Hepatocyte (in vitro differentiated cells): ENCODE data around the gene BMAL1. TPM values are rescaled to one million over a fixed set of nuclear protein-coding genes. Genes with fewer than 3 reads are reported as not detected.

Source experiments
- DNase-seq: peaks from one replicate; pipeline ENCODE4 v3.0.0-alpha.2; 2016; ENCODE audit warnings: low spot score
- H2AFZ ChIP-seq: fragments of 200-600 bp; sonication (generic); 2 replicates; pipeline ENCODE4 v1.6.0; 2016; ENCODE audit warnings: antibody characterized with exemption, mild to moderate bottlenecking
- H3K27ac ChIP-seq: fragments of 200-600 bp; sonication (generic); 2 replicates; pipeline ENCODE4 v1.5.1; 2016; ENCODE audit warnings: mild to moderate bottlenecking
- H3K27me3 ChIP-seq: fragments of 200-600 bp; sonication (generic); 2 replicates; pipeline ENCODE4 v1.6.1; 2016
- H3K36me3 ChIP-seq: fragments of 200-600 bp; sonication (generic); replicated peaks from 2 replicates; pipeline ENCODE4 v1.5.1; 2016; ENCODE audit warnings: low read depth; ENCODE audit not compliant: insufficient read depth
- H3K4me1 ChIP-seq: fragments of 200-600 bp; sonication (generic); 2 replicates; pipeline ENCODE4 v1.5.1; 2016; ENCODE audit warnings: mild to moderate bottlenecking, moderate library complexity; ENCODE audit not compliant: insufficient read depth
- H3K4me2 ChIP-seq: fragments of 200-600 bp; sonication (generic); 2 replicates; pipeline ENCODE4 v1.6.0; 2016
- H3K4me3 ChIP-seq: fragments of 200-600 bp; sonication (generic); 2 replicates; pipeline ENCODE4 v1.5.1; 2016; ENCODE audit warnings: mild to moderate bottlenecking
- H3K79me2 ChIP-seq: fragments of 200-600 bp; sonication (generic); 2 replicates; pipeline ENCODE4 v1.6.0; 2017; ENCODE audit warnings: mild to moderate bottlenecking
- H3K9me2 ChIP-seq: fragments of 200-600 bp; sonication (generic); replicated peaks from 2 replicates; pipeline ENCODE4 v1.6.0; 2017; ENCODE audit warnings: mild to moderate bottlenecking; ENCODE audit not compliant: insufficient read depth
- H3K9me3 ChIP-seq: fragments of 200-600 bp; sonication (generic); 2 replicates; pipeline ENCODE4 v1.5.1; 2016; ENCODE audit warnings: low read depth, mild to moderate bottlenecking
- H4K20me1 ChIP-seq: fragments of 200-600 bp; sonication (generic); 2 replicates; pipeline ENCODE4 v1.6.0; 2016; ENCODE audit warnings: mild to moderate bottlenecking; ENCODE audit not compliant: insufficient read depth, poor library complexity, severe bottlenecking
- CTCF ChIP-seq: fragments of 200-600 bp; sonication (generic); IDR thresholded peaks from 2 replicates; pipeline ENCODE4 v1.5.1; 2016; ENCODE audit warnings: antibody characterized with exemption, mild to moderate bottlenecking; ENCODE audit not compliant: poor library complexity
- EZH2 ChIP-seq: fragments of 200-600 bp; sonication (generic); IDR thresholded peaks from 2 replicates; pipeline ENCODE4 v1.6.1; 2016; ENCODE audit warnings: antibody characterized with exemption, mild to moderate bottlenecking, borderline replicate concordance
- EZH2phosphoT487 ChIP-seq: fragments of 200-600 bp; sonication (generic); IDR thresholded peaks from one replicate; pipeline ENCODE4 v1.6.1; 2018; ENCODE audit warnings: antibody characterized with exemption, mild to moderate bottlenecking, low read depth, moderate library complexity; ENCODE audit not compliant: unreplicated experiment, severe bottlenecking
- WGBS: methylation state at CpG from one replicate; pipeline ENCODE4 v1.1.6; 2016; ENCODE audit warnings: low lambda C conversion rate; ENCODE audit errors: missing lambda C conversion rate; 5-methylcytosine and 5-hydroxymethylcytosine counted together
- polyA plus RNA-seq: library from polyadenylated mRNA; unstranded; fragments of >200 nt; fragmentation: Nextera tagmentation; extraction: Ambion mirVana; gene quantifications from 2 replicates; pipeline ENCODE4 v1.2.1, GENCODE V29; 2016
- total RNA-seq: library from RNA; depleted of rRNA; stranded (reverse); fragments of >200 nt; gene quantifications from 2 replicates; pipeline ENCODE4 v1.2.3, GENCODE V29; 2014

Gene BMAL1
- total and polyA plus RNA-seq, 2 experiments from 2014 or later, result 8.7 to 12.7 TPM

GRCh38 chr11:13332124-13332523 lies 54.5 kb downstream of the BMAL1 start:
- H3K4me1 ChIP-seq, result peaks cover 9% of the 10 kb centered on the region
- no peak overlapping the region for H3K4me3 ChIP-seq
- H2AFZ ChIP-seq, result no peak overlapping the region
- 81% methylated on average over 1 of the region's 1 CpG for WGBS
- H3K36me3 ChIP-seq, result no peaks in the 10 kb centered on the region
- TF ChIP-seq EZH2 (no peak), CTCF (no peak), EZH2phosphoT487 (no peak)
- H3K9me3 ChIP-seq, result no peaks in the 10 kb centered on the region
- no peaks in the 10 kb centered on the region for H3K9me2 ChIP-seq
- H3K27me3 ChIP-seq, result no peaks in the 10 kb centered on the region
- no peaks in the 10 kb centered on the region for H4K20me1 ChIP-seq
- H3K4me2 ChIP-seq, result no peak overlapping the region
- no peaks in the 10 kb centered on the region for H3K79me2 ChIP-seq
- no peak overlapping the region for H3K27ac ChIP-seq
- no peak for DNase-seq

GRCh38 chr11:13333456-13333957 lies 55.9 kb downstream of the BMAL1 start:
- Histone ChIP-seq H3K9me2 (no peaks in the 10 kb centered on the region), H3K27ac (no peak overlapping the region), H3K4me3 (no peak overlapping the region), H3K27me3 (no peaks in the 10 kb centered on the region), H3K9me3 (no peaks in the 10 kb centered on the region), H3K4me2 (peak overlapping the region; percentile 37), H3K4me1 (peaks cover 9% of the 10 kb centered on the region), H2AFZ (no peak overlapping the region), H3K79me2 (no peaks in the 10 kb centered on the region), H3K36me3 (no peaks in the 10 kb centered on the region), H4K20me1 (no peaks in the 10 kb centered on the region)
- TF ChIP-seq EZH2phosphoT487 (no peak), CTCF (no peak), EZH2 (no peak)
- DNase-seq, result peak; percentile 28
- 77% methylated on average over 7 of the region's 7 CpGs for WGBS

DNA sequence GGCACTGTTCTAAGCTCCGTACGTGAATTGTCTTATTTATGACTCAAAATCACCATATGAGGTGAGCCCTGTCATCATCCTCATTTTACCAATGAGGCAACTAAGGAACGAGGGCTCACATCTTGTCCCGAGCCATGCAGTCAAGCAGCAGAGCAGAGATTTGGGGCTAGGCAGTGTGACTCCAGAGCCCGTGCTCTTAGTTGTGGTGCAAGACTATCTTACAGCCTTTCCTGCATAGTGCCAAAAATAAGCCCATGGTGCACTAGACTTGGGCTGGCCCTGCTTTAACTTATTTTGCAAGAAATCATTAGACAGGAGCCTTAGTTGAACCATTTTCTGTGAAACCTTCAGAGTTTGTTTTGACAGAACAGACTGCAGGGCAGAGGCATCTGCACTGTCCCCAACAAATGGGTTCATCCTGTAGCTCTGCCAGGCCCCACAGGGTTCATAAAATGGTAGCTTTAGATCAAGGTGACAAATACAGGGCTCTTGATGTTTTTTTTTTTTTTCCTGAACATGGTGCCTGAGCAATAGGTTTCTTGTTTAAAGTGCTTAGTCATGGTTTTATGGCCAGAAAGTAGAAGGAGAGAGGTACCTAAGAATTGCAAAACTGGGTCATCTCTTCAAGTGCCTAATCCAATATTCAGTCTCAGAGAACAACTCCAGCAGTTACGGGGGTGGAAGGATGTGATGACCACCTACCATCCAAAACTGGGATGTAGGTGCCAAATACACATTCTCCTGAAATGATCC lies 56.6 kb downstream of the BMAL1 start:
- Histone ChIP-seq H3K9me2 (no peaks in the 10 kb centered on the region), H3K27me3 (no peaks in the 10 kb centered on the region), H3K79me2 (no peaks in the 10 kb centered on the region), H3K4me2 (no peak overlapping the region), H3K27ac (no peak overlapping the region), H3K4me1 (peaks cover 9% of the 10 kb centered on the region), H3K36me3 (no peaks in the 10 kb centered on the region), H3K4me3 (no peak overlapping the region), H4K20me1 (no peaks in the 10 kb centered on the region), H3K9me3 (no peaks in the 10 kb centered on the region), H2AFZ (no peak overlapping the region)
- WGBS, result 76% methylated on average over 6 of the region's 6 CpGs
- DNase-seq, result no peak
- TF ChIP-seq CTCF (no peak), EZH2 (no peak), EZH2phosphoT487 (no peak)
